HepG2 (cell line): ENCODE results near the gene SRD5A1. TPM values are rescaled to one million over a fixed set of nuclear protein-coding genes. Genes with fewer than 3 reads are reported as not detected.

Experiments
- DPF2 ChIP-seq: sonication (generic); formaldehyde crosslinking; IDR thresholded peaks from 2 replicates; pipeline ENCODE4 v1.4.0; 2020; ENCODE audit warnings: mild to moderate bottlenecking, low read depth, missing genetic modification reagents, borderline replicate concordance
- EZH2 ChIP-seq: conservative IDR thresholded peaks from 2 replicates; pipeline ENCODE4 v1.6.1; 2012; ENCODE audit warnings: mild to moderate bottlenecking, low read depth, low read length, moderate library complexity
- GATAD2A ChIP-seq: IDR thresholded peaks from 2 replicates; pipeline ENCODE4 v1.6.1; 2016
- IRF9 ChIP-seq: sonication (generic); formaldehyde crosslinking; IDR thresholded peaks from 2 replicates; pipeline ENCODE4 v1.8.0; 2022; ENCODE audit warnings: missing genetic modification reagents, mild to moderate bottlenecking, borderline replicate concordance
- MED8 ChIP-seq: sonication (generic); formaldehyde crosslinking; IDR thresholded peaks from 2 replicates; pipeline ENCODE4 v1.8.1; 2023; ENCODE audit warnings: mild to moderate bottlenecking, missing genetic modification reagents; ENCODE audit not compliant: insufficient replicate concordance
- NR2C2 ChIP-seq: sonication (generic); formaldehyde crosslinking; IDR thresholded peaks from 2 replicates; pipeline ENCODE4 v1.4.0; 2020; ENCODE audit warnings: missing genetic modification reagents, mild to moderate bottlenecking, moderate library complexity, borderline replicate concordance
- ONECUT2 ChIP-seq: sonication (generic); formaldehyde crosslinking; IDR thresholded peaks from 2 replicates; pipeline ENCODE4 v1.4.0; 2020; ENCODE audit warnings: missing genetic modification reagents
- SNRNP70 ChIP-seq: fragments of 200-400 bp; formaldehyde crosslinking; IDR thresholded peaks from 2 replicates; pipeline ENCODE4 v1.6.1; 2017; ENCODE audit warnings: mild to moderate bottlenecking, low read depth, low read length, moderate library complexity
- ZMYM4 ChIP-seq: sonication (generic); formaldehyde crosslinking; IDR thresholded peaks from 2 replicates; pipeline ENCODE4 v1.8.1; 2023; ENCODE audit warnings: mild to moderate bottlenecking, missing genetic modification reagents
- ZNF331 ChIP-seq: sonication (generic); formaldehyde crosslinking; IDR thresholded peaks from 2 replicates; pipeline ENCODE4 v1.4.0; 2020; ENCODE audit warnings: missing genetic modification reagents
- ZNF703 ChIP-seq: sonication (generic); formaldehyde crosslinking; IDR thresholded peaks from 2 replicates; pipeline ENCODE4 v1.5.1; 2020; ENCODE audit warnings: missing genetic modification reagents, mild to moderate bottlenecking, moderate library complexity, borderline replicate concordance
- polyA plus RNA-seq, 8 experiments: library from polyadenylated mRNA; depleted of rRNA in 3 of 8; stranded (reverse) in 7 of 8; unstranded in 1 of 8; fragments of >200 nt; fragmentation: Illumina TruSeq in 4 of 8; extraction: Trizol in 4 of 8; gene quantifications; 2 replicates each; pipeline versions ENCODE4 v1.2.1 to v1.2.3, GENCODE V29; 2011 to 2016; ENCODE audit warnings: low read depth in 4 of 8, missing spikeins in 1 of 8, mixed read lengths in 1 of 8; ENCODE audit not compliant: insufficient read depth in 1 of 8
- total RNA-seq, 5 experiments: library from RNA; depleted of rRNA; stranded (reverse); fragments of >200 nt; fragmentation: Illumina TruSeq; extraction: Trizol; gene quantifications; 2 replicates each; pipeline ENCODE4 v1.2.3, GENCODE V29; 2016; ENCODE audit warnings: low read depth in 1 of 5
- TF ChIP-seq, protein P1 (sequence below): sonication (generic); formaldehyde crosslinking; IDR thresholded peaks from 2 replicates; pipeline ENCODE4 v1.4.0; 2020; ENCODE audit warnings: missing genetic modification reagents, borderline replicate concordance
- TF ChIP-seq, protein P2 (sequence below): sonication (generic); formaldehyde crosslinking; IDR thresholded peaks from 2 replicates; pipeline ENCODE4 v1.5.0; 2020; ENCODE audit warnings: missing genetic modification reagents
- TF ChIP-seq, protein P3 (sequence below): sonication (generic); formaldehyde crosslinking; conservative IDR thresholded peaks from 2 replicates; pipeline ENCODE4 v1.4.0; 2020; ENCODE audit warnings: missing genetic modification reagents
- TF ChIP-seq, protein P4 (sequence below): sonication (generic); formaldehyde crosslinking; IDR thresholded peaks from 2 replicates; pipeline ENCODE4 v1.5.0; 2020; ENCODE audit warnings: mild to moderate bottlenecking, missing genetic modification reagents, borderline replicate concordance

The SRD5A1 gene
- total and polyA plus RNA-seq, 2 of the 13 experiments (the other 11 are each of a cell fraction or from before 2014, with no cell fraction given): 6.1 to 9.9 TPM

- TF ChIP-seq, protein P1, sequence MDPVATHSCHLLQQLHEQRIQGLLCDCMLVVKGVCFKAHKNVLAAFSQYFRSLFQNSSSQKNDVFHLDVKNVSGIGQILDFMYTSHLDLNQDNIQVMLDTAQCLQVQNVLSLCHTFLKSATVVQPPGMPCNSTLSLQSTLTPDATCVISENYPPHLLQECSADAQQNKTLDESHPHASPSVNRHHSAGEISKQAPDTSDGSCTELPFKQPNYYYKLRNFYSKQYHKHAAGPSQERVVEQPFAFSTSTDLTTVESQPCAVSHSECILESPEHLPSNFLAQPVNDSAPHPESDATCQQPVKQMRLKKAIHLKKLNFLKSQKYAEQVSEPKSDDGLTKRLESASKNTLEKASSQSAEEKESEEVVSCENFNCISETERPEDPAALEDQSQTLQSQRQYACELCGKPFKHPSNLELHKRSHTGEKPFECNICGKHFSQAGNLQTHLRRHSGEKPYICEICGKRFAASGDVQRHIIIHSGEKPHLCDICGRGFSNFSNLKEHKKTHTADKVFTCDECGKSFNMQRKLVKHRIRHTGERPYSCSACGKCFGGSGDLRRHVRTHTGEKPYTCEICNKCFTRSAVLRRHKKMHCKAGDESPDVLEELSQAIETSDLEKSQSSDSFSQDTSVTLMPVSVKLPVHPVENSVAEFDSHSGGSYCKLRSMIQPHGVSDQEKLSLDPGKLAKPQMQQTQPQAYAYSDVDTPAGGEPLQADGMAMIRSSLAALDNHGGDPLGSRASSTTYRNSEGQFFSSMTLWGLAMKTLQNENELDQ (CRISPR knock-in tag): no peak
- no peak for TF ChIP-seq EZH2
- TF ChIP-seq ZNF703 (CRISPR knock-in tag): no peak
- TF ChIP-seq DPF2: no peak
- TF ChIP-seq GATAD2A (CRISPR knock-in tag): no peak; the same call in 1 of the 2 replicates
- TF ChIP-seq NR2C2 (CRISPR knock-in tag): peak; percentile 59; the same call in 1 of the 2 replicates
- TF ChIP-seq, protein P2, sequence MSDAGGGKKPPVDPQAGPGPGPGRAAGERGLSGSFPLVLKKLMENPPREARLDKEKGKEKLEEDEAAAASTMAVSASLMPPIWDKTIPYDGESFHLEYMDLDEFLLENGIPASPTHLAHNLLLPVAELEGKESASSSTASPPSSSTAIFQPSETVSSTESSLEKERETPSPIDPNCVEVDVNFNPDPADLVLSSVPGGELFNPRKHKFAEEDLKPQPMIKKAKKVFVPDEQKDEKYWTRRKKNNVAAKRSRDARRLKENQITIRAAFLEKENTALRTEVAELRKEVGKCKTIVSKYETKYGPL (CRISPR knock-in tag): no peak
- TF ChIP-seq ZNF331: no peak
- TF ChIP-seq, protein P3, sequence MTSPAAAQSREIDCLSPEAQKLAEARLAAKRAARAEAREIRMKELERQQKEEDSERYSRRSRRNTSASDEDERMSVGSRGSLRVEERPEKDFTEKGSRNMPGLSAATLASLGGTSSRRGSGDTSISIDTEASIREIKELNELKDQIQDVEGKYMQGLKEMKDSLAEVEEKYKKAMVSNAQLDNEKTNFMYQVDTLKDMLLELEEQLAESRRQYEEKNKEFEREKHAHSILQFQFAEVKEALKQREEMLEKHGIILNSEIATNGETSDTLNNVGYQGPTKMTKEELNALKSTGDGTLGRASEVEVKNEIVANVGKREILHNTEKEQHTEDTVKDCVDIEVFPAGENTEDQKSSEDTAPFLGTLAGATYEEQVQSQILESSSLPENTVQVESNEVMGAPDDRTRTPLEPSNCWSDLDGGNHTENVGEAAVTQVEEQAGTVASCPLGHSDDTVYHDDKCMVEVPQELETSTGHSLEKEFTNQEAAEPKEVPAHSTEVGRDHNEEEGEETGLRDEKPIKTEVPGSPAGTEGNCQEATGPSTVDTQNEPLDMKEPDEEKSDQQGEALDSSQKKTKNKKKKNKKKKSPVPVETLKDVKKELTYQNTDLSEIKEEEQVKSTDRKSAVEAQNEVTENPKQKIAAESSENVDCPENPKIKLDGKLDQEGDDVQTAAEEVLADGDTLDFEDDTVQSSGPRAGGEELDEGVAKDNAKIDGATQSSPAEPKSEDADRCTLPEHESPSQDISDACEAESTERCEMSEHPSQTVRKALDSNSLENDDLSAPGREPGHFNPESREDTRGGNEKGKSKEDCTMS (CRISPR knock-in tag): no peak
- peak; percentile 56 for TF ChIP-seq IRF9
- TF ChIP-seq MED8 (CRISPR knock-in tag): no peak
- TF ChIP-seq ONECUT2 (CRISPR knock-in tag): no peak
- no peak for TF ChIP-seq SNRNP70
- TF ChIP-seq, protein P4, sequence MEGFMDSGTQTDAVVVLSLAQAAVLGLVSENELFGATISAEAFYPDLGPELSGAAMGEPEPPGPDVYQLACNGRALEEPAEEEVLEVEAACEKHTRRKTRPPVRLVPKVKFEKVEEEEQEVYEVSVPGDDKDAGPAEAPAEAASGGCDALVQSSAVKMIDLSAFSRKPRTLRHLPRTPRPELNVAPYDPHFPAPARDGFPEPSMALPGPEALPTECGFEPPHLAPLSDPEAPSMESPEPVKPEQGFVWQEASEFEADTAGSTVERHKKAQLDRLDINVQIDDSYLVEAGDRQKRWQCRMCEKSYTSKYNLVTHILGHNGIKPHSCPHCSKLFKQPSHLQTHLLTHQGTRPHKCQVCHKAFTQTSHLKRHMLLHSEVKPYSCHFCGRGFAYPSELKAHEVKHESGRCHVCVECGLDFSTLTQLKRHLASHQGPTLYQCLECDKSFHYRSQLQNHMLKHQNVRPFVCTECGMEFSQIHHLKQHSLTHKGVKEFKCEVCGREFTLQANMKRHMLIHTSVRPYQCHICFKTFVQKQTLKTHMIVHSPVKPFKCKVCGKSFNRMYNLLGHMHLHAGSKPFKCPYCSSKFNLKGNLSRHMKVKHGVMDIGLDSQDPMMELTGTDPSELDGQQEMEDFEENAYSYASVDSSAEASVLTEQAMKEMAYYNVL (CRISPR knock-in tag): 0 out of 2 replicates have a peak, but pooled peaks have one; percentile 14
- 0 out of 2 replicates have a peak, but pooled peaks have one; percentile 40 for TF ChIP-seq ZMYM4 (CRISPR knock-in tag)
These were observed at the start of gene SRD5A1, which contains the start of gene NSUN2 (continued) for GRCh38 chr5:6632888-6633468.
